Neural crest cell (in vitro differentiated cells): Measurements from ENCODE around the gene LRRC1. TPM values are rescaled to one million over a fixed set of nuclear protein-coding genes. Genes with fewer than 3 reads are reported as not detected.

Experiments used
- DNase-seq: peaks from one replicate; pipeline ENCODE4 v3.0.0; 2021; ENCODE audit warnings: low read depth, mixed read lengths, low spot score
- H3K27ac Mint-ChIP-seq: one replicate; pipeline ENCODE4 v1.8.0; 2021; ENCODE audit warnings: mild to moderate bottlenecking, mixed read lengths; ENCODE audit not compliant: unreplicated experiment
- H3K27me3 Mint-ChIP-seq: 2 replicates; pipeline ENCODE4 v1.8.0; 2021; ENCODE audit warnings: low read depth, mild to moderate bottlenecking, mixed read lengths
- H3K36me3 Mint-ChIP-seq: 2 replicates; pipeline ENCODE4 v1.8.0; 2021; ENCODE audit warnings: low read depth, mild to moderate bottlenecking, mixed read lengths
- H3K4me1 Mint-ChIP-seq: 2 replicates; pipeline ENCODE4 v1.8.0; 2021; ENCODE audit warnings: mixed read lengths
- H3K4me3 Mint-ChIP-seq: one replicate; pipeline ENCODE4 v1.8.0; 2021; ENCODE audit warnings: mild to moderate bottlenecking, mixed read lengths
- H3K9me3 Mint-ChIP-seq: 2 replicates; pipeline ENCODE4 v1.8.0; 2021; ENCODE audit warnings: mixed read lengths
- total RNA-seq: library from RNA; stranded (reverse); gene quantifications from 2 replicates; pipeline ENCODE4 v1.2.1, GENCODE V29; 2021
- TF ChIP-seq, protein P1 (sequence below): fragments of 200-600 bp; sonication (generic); conservative IDR thresholded peaks from 2 replicates; pipeline ENCODE4 v1.5.0; 2021; ENCODE audit warnings: antibody characterized with exemption, mild to moderate bottlenecking

The LRRC1 gene
- total RNA-seq, 1 donor from 2014 or later = 6.6 TPM

DNA sequence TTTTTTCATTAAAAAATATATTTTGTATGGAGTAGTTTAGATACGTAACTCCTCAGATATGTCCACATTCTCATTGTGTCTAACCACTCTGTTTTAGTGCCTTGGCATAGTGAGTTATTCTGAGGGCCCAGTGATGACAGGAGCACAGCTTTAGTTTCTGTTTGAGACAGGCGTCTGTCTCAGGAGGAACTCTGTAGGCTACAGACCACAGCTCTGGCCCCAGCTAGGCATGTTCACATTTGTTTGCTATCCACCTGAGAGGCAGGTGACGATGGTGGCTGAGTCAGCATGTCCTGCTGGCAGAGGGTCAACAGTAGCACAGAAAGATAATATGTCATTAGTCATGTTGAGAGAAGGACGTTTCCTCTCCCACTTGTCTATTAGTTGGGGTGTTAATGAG, 16.3 kb downstream of the LRRC1 start:
- H3K4me3 Mint-ChIP-seq = no peak overlapping the region
- no peaks in the 10 kb centered on the region for H3K9me3 Mint-ChIP-seq
- no peak overlapping the region for H3K27ac Mint-ChIP-seq
- TF ChIP-seq, protein P1, sequence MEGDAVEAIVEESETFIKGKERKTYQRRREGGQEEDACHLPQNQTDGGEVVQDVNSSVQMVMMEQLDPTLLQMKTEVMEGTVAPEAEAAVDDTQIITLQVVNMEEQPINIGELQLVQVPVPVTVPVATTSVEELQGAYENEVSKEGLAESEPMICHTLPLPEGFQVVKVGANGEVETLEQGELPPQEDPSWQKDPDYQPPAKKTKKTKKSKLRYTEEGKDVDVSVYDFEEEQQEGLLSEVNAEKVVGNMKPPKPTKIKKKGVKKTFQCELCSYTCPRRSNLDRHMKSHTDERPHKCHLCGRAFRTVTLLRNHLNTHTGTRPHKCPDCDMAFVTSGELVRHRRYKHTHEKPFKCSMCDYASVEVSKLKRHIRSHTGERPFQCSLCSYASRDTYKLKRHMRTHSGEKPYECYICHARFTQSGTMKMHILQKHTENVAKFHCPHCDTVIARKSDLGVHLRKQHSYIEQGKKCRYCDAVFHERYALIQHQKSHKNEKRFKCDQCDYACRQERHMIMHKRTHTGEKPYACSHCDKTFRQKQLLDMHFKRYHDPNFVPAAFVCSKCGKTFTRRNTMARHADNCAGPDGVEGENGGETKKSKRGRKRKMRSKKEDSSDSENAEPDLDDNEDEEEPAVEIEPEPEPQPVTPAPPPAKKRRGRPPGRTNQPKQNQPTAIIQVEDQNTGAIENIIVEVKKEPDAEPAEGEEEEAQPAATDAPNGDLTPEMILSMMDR = no peak
- H3K27me3 Mint-ChIP-seq = no peaks in the 10 kb centered on the region
- H3K4me1 Mint-ChIP-seq = peaks cover 11% of the 10 kb centered on the region
- no peaks in the 10 kb centered on the region for H3K36me3 Mint-ChIP-seq
- DNase-seq = no peak

DNA sequence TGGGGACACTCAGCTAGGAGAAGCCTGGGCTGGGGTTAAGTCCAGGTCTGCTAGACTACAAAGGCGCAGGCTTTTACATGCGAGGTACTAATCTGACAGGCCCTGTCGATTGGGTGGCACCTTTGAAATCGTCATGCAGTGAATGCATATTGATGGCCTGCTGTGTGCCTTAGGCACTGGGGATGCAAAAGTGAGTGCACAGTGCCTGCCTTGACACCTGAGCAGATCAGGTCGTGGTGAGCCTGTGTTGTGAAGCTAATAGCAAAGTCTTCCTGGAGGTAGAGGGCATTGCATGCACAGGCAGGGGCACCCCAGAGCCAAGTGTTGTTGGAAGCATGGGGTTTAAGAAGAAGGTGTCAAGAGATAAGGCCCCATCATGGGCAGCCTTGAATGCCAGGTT, 16.9 kb downstream of the LRRC1 start:
- no peak overlapping the region for H3K4me3 Mint-ChIP-seq
- H3K9me3 Mint-ChIP-seq = no peaks in the 10 kb centered on the region
- no peak for DNase-seq
- peaks cover 11% of the 10 kb centered on the region for H3K4me1 Mint-ChIP-seq
- TF ChIP-seq, protein P1 = no peak
- H3K27ac Mint-ChIP-seq = peak overlapping the region; percentile 31
- no peaks in the 10 kb centered on the region for H3K27me3 Mint-ChIP-seq
- no peaks in the 10 kb centered on the region for H3K36me3 Mint-ChIP-seq

DNA sequence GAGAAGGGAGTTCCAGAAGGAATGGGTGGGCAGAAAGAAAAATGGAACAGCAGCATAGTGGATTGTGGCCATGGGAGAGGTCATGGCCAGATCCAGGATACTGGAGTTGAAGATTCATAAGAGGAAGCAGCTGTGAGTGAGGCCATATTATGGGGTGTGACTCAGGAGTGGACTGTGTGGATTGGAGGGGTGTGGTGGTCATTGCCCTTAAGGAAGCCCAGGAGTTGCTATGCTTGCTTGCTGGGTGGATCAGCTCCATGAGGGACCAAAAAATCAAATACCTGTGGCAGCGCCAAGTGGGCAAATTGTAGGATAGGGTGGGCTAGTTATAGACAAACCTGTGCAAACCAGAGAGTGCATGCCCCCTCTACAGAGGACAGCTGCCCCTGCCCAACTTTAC, 18.3 kb downstream of the LRRC1 start:
- Mint-ChIP-seq H3K9me3 (no peaks in the 10 kb centered on the region), H3K36me3 (no peaks in the 10 kb centered on the region), H3K27ac (no peak overlapping the region), H3K4me3 (no peak overlapping the region), H3K4me1 (peaks cover 6% of the 10 kb centered on the region), H3K27me3 (no peaks in the 10 kb centered on the region)
- no peak for DNase-seq
- TF ChIP-seq, protein P1 = no peak

DNA sequence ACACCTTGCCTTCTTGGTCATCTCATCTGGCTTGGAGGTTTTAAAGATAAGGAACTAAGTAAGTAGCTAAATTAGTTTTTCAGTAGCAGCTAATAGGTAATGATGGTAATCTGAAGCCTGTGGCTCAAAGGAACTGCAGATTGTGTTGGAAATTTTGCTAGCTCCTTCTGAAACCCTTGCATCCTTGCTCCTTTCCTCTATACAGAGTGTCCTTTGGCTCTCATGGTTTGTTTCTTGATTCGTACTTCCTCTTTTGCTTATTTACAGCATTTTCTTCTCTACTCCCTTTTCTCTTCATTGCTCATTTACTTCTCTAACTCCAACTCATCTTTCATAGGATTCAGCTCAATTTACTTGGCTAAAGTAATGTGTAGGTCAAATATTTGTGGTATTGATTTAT, 19.0 kb downstream of the LRRC1 start:
- TF ChIP-seq, protein P1 = no peak
- H3K27me3 Mint-ChIP-seq = no peaks in the 10 kb centered on the region
- no peaks in the 10 kb centered on the region for H3K36me3 Mint-ChIP-seq
- no peaks in the 10 kb centered on the region for H3K4me1 Mint-ChIP-seq
- no peaks in the 10 kb centered on the region for H3K9me3 Mint-ChIP-seq
- no peak for DNase-seq
- no peak overlapping the region for H3K4me3 Mint-ChIP-seq
- H3K27ac Mint-ChIP-seq = no peak overlapping the region

DNA sequence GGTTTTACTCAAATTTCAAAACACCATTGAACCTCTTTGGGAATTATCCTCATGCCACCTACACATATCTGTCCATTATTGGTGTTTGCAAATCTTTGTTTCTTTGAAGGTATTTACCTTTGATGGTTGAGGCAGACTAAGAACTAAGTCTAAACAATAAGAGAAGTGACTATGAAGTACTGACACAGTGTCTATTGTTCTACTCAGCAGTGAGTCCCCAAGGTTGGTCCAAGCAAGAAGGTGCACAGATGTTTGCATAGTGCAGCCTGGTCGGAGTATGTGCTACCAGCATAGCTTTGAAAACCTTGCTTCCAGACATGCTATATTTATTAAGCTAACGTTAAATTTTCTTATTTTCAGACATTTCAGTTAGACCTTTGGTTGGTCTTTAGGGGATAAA, 19.5 kb downstream of the LRRC1 start:
- H3K4me1 Mint-ChIP-seq = no peaks in the 10 kb centered on the region
- H3K9me3 Mint-ChIP-seq = no peaks in the 10 kb centered on the region
- TF ChIP-seq, protein P1 = no peak
- no peak for DNase-seq
- no peaks in the 10 kb centered on the region for H3K36me3 Mint-ChIP-seq
- no peak overlapping the region for H3K27ac Mint-ChIP-seq
- H3K4me3 Mint-ChIP-seq = no peak overlapping the region
- H3K27me3 Mint-ChIP-seq = no peaks in the 10 kb centered on the region
